HG02973 (cell line): ENCODE measurements around the gene UBE2U.
"Not testable (repeated sequence)": the region's sequence is repeated elsewhere in the genome, so short reads cannot be mapped to it uniquely, and the experiment has no call there.

Experiments
- ATAC-seq: cut with Tn5 transposase; IDR thresholded peaks from one replicate; pipeline ENCODE4 v1.9.1; 2021; ENCODE audit warnings: moderate library complexity; ENCODE audit not compliant: unreplicated experiment

The UBE2U gene

GRCh38 chr1:64236541-64236954 is 33.1 kb downstream of the UBE2U start:
- no peak for ATAC-seq

- ATAC-seq, result not testable (repeated sequence)
These were observed 36.1 kb downstream of the UBE2U start for GRCh38 chr1:64239519-64239918.

GRCh38 chr1:64240206-64240605 is 36.8 kb downstream of the UBE2U start:
- ATAC-seq, result no peak

GRCh38 chr1:64241069-64241468 is 37.6 kb downstream of the UBE2U start:
- ATAC-seq, result no peak

- no peak for ATAC-seq
These were observed 39.7 kb downstream of the UBE2U start for GRCh38 chr1:64242895-64243756.

- no peak for ATAC-seq
These were observed 40.3 kb downstream of the UBE2U start for GRCh38 chr1:64243757-64244080.

- ATAC-seq, result no peak
These were observed 42.1 kb downstream of the UBE2U start for GRCh38 chr1:64245495-64245894.

GRCh38 chr1:64246294-64246917 is 43.0 kb downstream of the UBE2U start:
- ATAC-seq, result no peak

GRCh38 chr1:64248065-64248464 is 44.6 kb downstream of the UBE2U start:
- ATAC-seq, result no peak

- ATAC-seq, result not testable (repeated sequence)
These were observed 47.0 kb downstream of the UBE2U start for GRCh38 chr1:64250472-64250871.

GRCh38 chr1:64251971-64252370 is 48.5 kb downstream of the UBE2U start:
- ATAC-seq, result no peak

GRCh38 chr1:64257233-64257632 is 53.8 kb downstream of the UBE2U start:
- not testable (repeated sequence) for ATAC-seq

GRCh38 chr1:64258444-64258843 is 55.0 kb downstream of the UBE2U start:
- ATAC-seq, result not testable (repeated sequence)

GRCh38 chr1:64263335-64263734 is 59.9 kb downstream of the UBE2U start:
- no peak for ATAC-seq

GRCh38 chr1:64263856-64264255 is 60.4 kb downstream of the UBE2U start:
- ATAC-seq, result no peak

GRCh38 chr1:64265141-64265540 is 61.7 kb downstream of the UBE2U start:
- no peak for ATAC-seq

GRCh38 chr1:64266991-64267390 is 63.6 kb downstream of the UBE2U start:
- ATAC-seq, result no peak

- peak; percentile 74 for ATAC-seq
These were observed 65.5 kb downstream of the UBE2U start for GRCh38 chr1:64268653-64269557.

GRCh38 chr1:64269558-64269884 is 66.1 kb downstream of the UBE2U start:
- no peak for ATAC-seq

GRCh38 chr1:64280001-64280400 is 76.6 kb downstream of the UBE2U start:
- no peak for ATAC-seq

- no peak for ATAC-seq
These were observed 78.9 kb downstream of the UBE2U start for GRCh38 chr1:64282351-64282750.

GRCh38 chr1:64287071-64287470 is 83.6 kb downstream of the UBE2U start:
- ATAC-seq, result no peak
